Fibroblast of the aortic adventitia (primary cell): ENCODE measurements around the gene IDS. TPM values are rescaled to one million over a fixed set of nuclear protein-coding genes. Genes with fewer than 3 reads are reported as not detected.

Experiments used
- DNase-seq: peaks from one replicate; pipeline ENCODE4 v3.0.0-alpha.2; 2010; ENCODE audit warnings: low read depth
- H3K4me3 ChIP-seq: 2 replicates; pipeline ENCODE4 v1.5.1; 2011; ENCODE audit warnings: low read depth, mild to moderate bottlenecking, control low read depth, low read length, moderate library complexity
- CTCF ChIP-seq: IDR thresholded peaks from 2 replicates; pipeline ENCODE4 v1.5.1; 2011; ENCODE audit warnings: mild to moderate bottlenecking, low read length, control low read depth, inconsistent platforms; ENCODE audit not compliant: insufficient read depth
- total RNA-seq: library from RNA; depleted of rRNA; stranded (reverse); fragments of >200 nt; gene quantifications from 2 replicates; pipeline ENCODE4 v1.2.3, GENCODE V29; 2012; ENCODE audit warnings: low replicate concordance

IDS gene
- total RNA-seq, 1 donor, result 63.3 TPM

GRCh38 chrX:149433451-149433850, 71.7 kb downstream of the IDS start:
- no peak overlapping the region for H3K4me3 ChIP-seq
- DNase-seq, result no peak
- TF ChIP-seq CTCF, result no peak

GRCh38 chrX:149433051-149433450, 72.1 kb downstream of the IDS start:
- no peak overlapping the region for H3K4me3 ChIP-seq
- DNase-seq, result no peak
- TF ChIP-seq CTCF, result no peak

Other genes with a start within 250 kb of the IDS start
- 11.1 and 19.4 TPM in 2 replicates for gene EOLA1, start 35.7 kb upstream of the IDS start, total RNA-seq
- not detected in 2 replicates for gene HSFX3, start 44.6 kb upstream of the IDS start, total RNA-seq
- not detected in 2 replicates for gene MAGEA9B, start 82.2 kb upstream of the IDS start, total RNA-seq
- 0.36 TPM in 1 of 2 replicates, not detected in the other for gene HSFX2, start 90.0 kb upstream of the IDS start, total RNA-seq
- gene TMEM185A, start 126.5 kb upstream of the IDS start, total RNA-seq, result 6.6 and 13.6 TPM in 2 replicates
- gene MAGEA11, start 206.8 kb upstream of the IDS start, total RNA-seq, result not detected in 2 replicates